Esophagus (tissue), 2 donors: Measurements from ENCODE around the gene PTPRB. TPM values are rescaled to one million over a fixed set of nuclear protein-coding genes. Genes with fewer than 3 reads are reported as not detected.
A peak's percentile ranks its signal among the peaks of the same experiment; 100 is the strongest.

Source experiments
- H3K27ac ChIP-seq, 2 donors: one replicate each; pipeline ENCODE4 v1.5.1; 2013; ENCODE audit warnings: low read depth in 2 of 2, mild to moderate bottlenecking in 2 of 2, inconsistent platforms in 1 of 2, low read length in 1 of 2, moderate library complexity in 1 of 2
- H3K27me3 ChIP-seq, 2 donors: one replicate each; pipeline ENCODE4 v1.6.1; 2013; ENCODE audit warnings: low read length in 2 of 2, control low read depth in 1 of 2, mild to moderate bottlenecking in 1 of 2; ENCODE audit not compliant: insufficient read depth in 2 of 2, control insufficient read depth in 1 of 2
- H3K36me3 ChIP-seq, 2 donors: one replicate each; pipeline ENCODE4 v1.6.1; 2013; ENCODE audit warnings: low read length in 1 of 2; ENCODE audit not compliant: control insufficient read depth in 2 of 2, insufficient read depth in 2 of 2
- H3K4me1 ChIP-seq, 2 donors: one replicate each; pipeline ENCODE4 v1.6.1; 2013; ENCODE audit warnings: low read length in 1 of 2; ENCODE audit not compliant: control insufficient read depth in 2 of 2, insufficient read depth in 2 of 2
- H3K4me3 ChIP-seq, 2 donors: one replicate each; pipeline ENCODE4 v1.5.1; 2013; ENCODE audit warnings: low read length in 2 of 2, mild to moderate bottlenecking in 2 of 2, low read depth in 1 of 2, moderate library complexity in 1 of 2
- H3K9me3 ChIP-seq, 2 donors: one replicate each; pipeline ENCODE4 v1.6.1; 2013; ENCODE audit warnings: mild to moderate bottlenecking in 2 of 2, low read depth in 1 of 2, low read length in 1 of 2, moderate library complexity in 1 of 2; ENCODE audit not compliant: control insufficient read depth in 2 of 2, insufficient read depth in 1 of 2
- WGBS, 2 donors: extraction: QIAGEN DNeasy Blood & Tissue Kit; methylation state at CpG; one replicate each; pipeline ENCODE4 v1.1.7; 2013; 5-methylcytosine and 5-hydroxymethylcytosine counted together
- polyA plus RNA-seq, 2 donors: library from polyadenylated mRNA; stranded (reverse); fragments of 200-250 nt; gene quantifications; one replicate each; pipeline ENCODE4 v1.2.3, GENCODE V29; 2013
- donor health status: healthy with polysubstance abuse.
- donor health status: Bipolar disorder and iron deficiency.

Gene PTPRB
- polyA plus RNA-seq, 2 donors, result 1.5 to 1.6 TPM

- WGBS, 2 donors, result 60 to 67% methylated on average over 5 of the region's 5 CpGs
- Histone ChIP-seq H3K4me1 (no peaks in the 10 kb centered on the region), H3K27me3 (no peaks in the 10 kb centered on the region), H3K9me3 (no peaks in the 10 kb centered on the region), H3K36me3 (no peaks in the 10 kb centered on the region), H3K27ac (no peak overlapping the region), H3K4me3 (no peak overlapping the region)
Measured at GRCh38 chr12:70627677-70628076, 9.6 kb downstream of the PTPRB start.

GRCh38 chr12:70626180-70626579, 11.0 kb downstream of the PTPRB start:
- Histone ChIP-seq H3K36me3 (no peaks in the 10 kb centered on the region), H3K4me3 (no peak overlapping the region), H3K9me3 (no peaks in the 10 kb centered on the region), H3K27ac (no peak overlapping the region), H3K4me1 (no peaks in the 10 kb centered on the region), H3K27me3 (no peaks in the 10 kb centered on the region)
- 89 to 90% methylated on average over 3 of the region's 3 CpGs for WGBS, 2 donors

GRCh38 chr12:70619471-70620152, 17.6 kb downstream of the PTPRB start:
- H3K36me3 ChIP-seq, result no peaks in the 10 kb centered on the region
- no peaks in the 10 kb centered on the region for H3K4me1 ChIP-seq
- 72 to 74% methylated on average over 5 of the region's 5 CpGs for WGBS, 2 donors
- no peak overlapping the region for H3K27ac ChIP-seq
- H3K27me3 ChIP-seq, result no peaks in the 10 kb centered on the region
- H3K4me3 ChIP-seq, result no peak overlapping the region
- no peaks in the 10 kb centered on the region for H3K9me3 ChIP-seq

GRCh38 chr12:70618371-70618770, 18.9 kb downstream of the PTPRB start:
- no peaks in the 10 kb centered on the region for H3K36me3 ChIP-seq
- H3K4me3 ChIP-seq, result no peak overlapping the region
- no peak overlapping the region for H3K27ac ChIP-seq
- no peaks in the 10 kb centered on the region for H3K9me3 ChIP-seq
- 82 to 89% methylated on average over 4 of the region's 4 CpGs for WGBS, 2 donors
- H3K4me1 ChIP-seq, result no peaks in the 10 kb centered on the region
- no peaks in the 10 kb centered on the region for H3K27me3 ChIP-seq

GRCh38 chr12:70617450-70617849, 19.8 kb downstream of the PTPRB start:
- H3K36me3 ChIP-seq, result no peaks in the 10 kb centered on the region
- no peaks in the 10 kb centered on the region for H3K9me3 ChIP-seq
- no peaks in the 10 kb centered on the region for H3K4me1 ChIP-seq
- H3K27me3 ChIP-seq, result no peaks in the 10 kb centered on the region
- WGBS, 2 donors, result 70 to 73% methylated on average over 4 of the region's 4 CpGs
- no peak overlapping the region for H3K27ac ChIP-seq
- no peak overlapping the region for H3K4me3 ChIP-seq

GRCh38 chr12:70615174-70615866, 21.9 kb downstream of the PTPRB start:
- H3K27ac ChIP-seq, result no peak overlapping the region
- H3K27me3 ChIP-seq, result no peaks in the 10 kb centered on the region
- 51 to 65% methylated on average over 5 of the region's 5 CpGs for WGBS, 2 donors
- H3K4me1 ChIP-seq, result no peaks in the 10 kb centered on the region
- H3K9me3 ChIP-seq, result no peaks in the 10 kb centered on the region
- H3K36me3 ChIP-seq, result no peaks in the 10 kb centered on the region
- no peak overlapping the region for H3K4me3 ChIP-seq

GRCh38 chr12:70609739-70610491, 27.3 kb downstream of the PTPRB start:
- Histone ChIP-seq H3K36me3 (no peaks in the 10 kb centered on the region), H3K4me1 (peaks cover 0 to 3% of the 10 kb centered on the region in 2 donors), H3K27ac (peak overlapping the region; percentile 23 to 28), H3K27me3 (no peaks in the 10 kb centered on the region), H3K4me3 (peak overlapping the region; percentile 32 to 58), H3K9me3 (no peaks in the 10 kb centered on the region)
- 2% methylated on average over 30 to 63 of the region's 63 CpGs for WGBS, 2 donors

- H3K27ac ChIP-seq, result no peak overlapping the region
- H3K9me3 ChIP-seq, result no peaks in the 10 kb centered on the region
- 81 to 83% methylated on average over 2 of the region's 2 CpGs for WGBS, 2 donors
- H3K4me3 ChIP-seq, result peak overlapping the region; percentile 32 to 58
- no peaks in the 10 kb centered on the region for H3K36me3 ChIP-seq
- no peaks in the 10 kb centered on the region for H3K27me3 ChIP-seq
- H3K4me1 ChIP-seq, result peaks cover 0 to 3% of the 10 kb centered on the region in 2 donors
Measured at GRCh38 chr12:70609203-70609602, 28.0 kb downstream of the PTPRB start.

GRCh38 chr12:70608184-70608583, 29.0 kb downstream of the PTPRB start:
- 70 to 82% methylated on average over 1 of the region's 1 CpG for WGBS, 2 donors
- Histone ChIP-seq H3K4me1 (peaks cover 0 to 3% of the 10 kb centered on the region in 2 donors), H3K27ac (no peak overlapping the region), H3K4me3 (no peak overlapping the region), H3K27me3 (no peaks in the 10 kb centered on the region), H3K9me3 (no peaks in the 10 kb centered on the region), H3K36me3 (no peaks in the 10 kb centered on the region)
